Activated T-helper 9 cell treated with anti-CD3 and anti-CD28 coated beads, Interleukin-2, amount 50 U/mL, for 16 hours (primary cell): ENCODE results near the gene PDE4C.
A peak's percentile ranks its signal among the peaks of the same experiment; 100 is the strongest.

Experiments used
- DNase-seq: peaks from one replicate; pipeline ENCODE4 v3.0.0-alpha.2; 2020; ENCODE audit warnings: low read depth

PDE4C gene

GRCh38 chr19:18254546-18255503 is 28.6 kb upstream of the PDE4C start:
- DNase-seq = no peak

- DNase-seq = no peak
Observed at GRCh38 chr19:18253716-18254115, 27.5 kb upstream of the PDE4C start.

- no peak for DNase-seq
Observed at GRCh38 chr19:18253130-18253529, 26.9 kb upstream of the PDE4C start.

GRCh38 chr19:18252370-18252717 is 26.1 kb upstream of the PDE4C start:
- DNase-seq = no peak

GRCh38 chr19:18251587-18252369 is 25.5 kb upstream of the PDE4C start:
- DNase-seq = peak; percentile 71

- no peak for DNase-seq
Observed at GRCh38 chr19:18249834-18250233, 23.6 kb upstream of the PDE4C start.

- DNase-seq = no peak
Observed at GRCh38 chr19:18245297-18245696, 19.1 kb upstream of the PDE4C start.

GRCh38 chr19:18239303-18239702 is 13.1 kb upstream of the PDE4C start:
- no peak for DNase-seq

GRCh38 chr19:18234194-18234593 is 8.0 kb upstream of the PDE4C start:
- no peak for DNase-seq

GRCh38 chr19:18233224-18233825 is 7.1 kb upstream of the PDE4C start:
- DNase-seq = no peak

- no peak for DNase-seq
Observed at GRCh38 chr19:18232540-18233223, 6.4 kb upstream of the PDE4C start.

GRCh38 chr19:18231775-18232174 is 5.5 kb upstream of the PDE4C start:
- no peak for DNase-seq

GRCh38 chr19:18230941-18231734 is 4.9 kb upstream of the PDE4C start:
- DNase-seq = no peak

- no peak for DNase-seq
Observed at GRCh38 chr19:18229915-18230314, 3.7 kb upstream of the PDE4C start.

GRCh38 chr19:18229474-18229873 is 3.2 kb upstream of the PDE4C start:
- no peak for DNase-seq

GRCh38 chr19:18227781-18228271 is 1.6 kb upstream of the PDE4C start:
- DNase-seq = no peak

GRCh38 chr19:18226956-18227780 is 930 bp upstream of the PDE4C start:
- no peak for DNase-seq

GRCh38 chr19:18225355-18225701 is 910 bp downstream of the PDE4C start:
- DNase-seq = no peak

- peak; percentile 76 for DNase-seq
Observed at GRCh38 chr19:18224525-18225354, 1.5 kb downstream of the PDE4C start.
